T-helper 17 cell (primary cell): Measurements from ENCODE around the gene SLC7A6. TPM values are rescaled to one million over a fixed set of nuclear protein-coding genes. Genes with fewer than 3 reads are reported as not detected.

Experiments
- ATAC-seq: fragments of 150-1000 bp; cut with Tn5 transposase; 2 replicates; pipeline ENCODE4 v1.10.0; 2021; ENCODE audit warnings: mild to moderate bottlenecking, moderate library complexity
- DNase-seq, 3 donors: peaks; one replicate each; pipeline versions ENCODE4 v3.0.0 to v3.0.0-alpha.2; 2020 to 2021
- H3K9me3 ChIP-seq: one replicate; pipeline ENCODE4 v1.7.0; 2013; ENCODE audit warnings: low read length, mild to moderate bottlenecking; ENCODE audit not compliant: control insufficient read depth, poor library complexity, severe bottlenecking
- H3K27ac Mint-ChIP-seq: one replicate; pipeline ENCODE4 v1.8.0; 2022; ENCODE audit warnings: mild to moderate bottlenecking, moderate library complexity, mixed read lengths
- H3K27me3 Mint-ChIP-seq: one replicate; pipeline ENCODE4 v1.8.0; 2022; ENCODE audit warnings: mixed read lengths
- H3K36me3 Mint-ChIP-seq: one replicate; pipeline ENCODE4 v1.8.0; 2022; ENCODE audit warnings: low read depth, mixed read lengths
- H3K4me1 Mint-ChIP-seq: one replicate; pipeline ENCODE4 v1.8.0; 2022; ENCODE audit warnings: mild to moderate bottlenecking, mixed read lengths
- H3K4me3 Mint-ChIP-seq: one replicate; pipeline ENCODE4 v1.8.0; 2022; ENCODE audit warnings: mild to moderate bottlenecking, moderate library complexity, mixed read lengths
- total RNA-seq, 4 donors: library from RNA in 2 of 4; stranded (reverse) in 2 of 4; gene quantifications; one replicate each; pipeline ENCODE4 v1.2.3 and lab custom pipeline; 2022 to 2026

SLC7A6 gene
- total RNA-seq, 2 donors from 2014 or later: 148 to 171 TPM

GRCh38 chr16:68296693-68297092 lies 32.4 kb downstream of the SLC7A6 start:
- ATAC-seq (no peak), DNase-seq (no peak)
- H3K36me3 Mint-ChIP-seq: peaks cover 16% of the 10 kb centered on the region
- H3K27me3 Mint-ChIP-seq: no peaks in the 10 kb centered on the region
- no peak overlapping the region for H3K4me3 Mint-ChIP-seq
- no peaks in the 10 kb centered on the region for H3K9me3 ChIP-seq
- H3K27ac Mint-ChIP-seq: peak overlapping the region; percentile 88
- H3K4me1 Mint-ChIP-seq: peaks cover 37% of the 10 kb centered on the region

GRCh38 chr16:68297908-68298307 lies 33.6 kb downstream of the SLC7A6 start:
- Mint-ChIP-seq H3K27ac (peak overlapping the region; percentile 88), H3K27me3 (no peaks in the 10 kb centered on the region)

GRCh38 chr16:68298312-68298711 lies 34.0 kb downstream of the SLC7A6 start:
- H3K27ac Mint-ChIP-seq: peak overlapping the region; percentile 88
- no peak overlapping the region for H3K4me3 Mint-ChIP-seq
- DNase-seq (no peak), ATAC-seq (no peak)
- peaks cover 32% of the 10 kb centered on the region for H3K4me1 Mint-ChIP-seq
- peaks cover 19% of the 10 kb centered on the region for H3K36me3 Mint-ChIP-seq
- H3K9me3 ChIP-seq: no peaks in the 10 kb centered on the region
- no peaks in the 10 kb centered on the region for H3K27me3 Mint-ChIP-seq

More at GRCh38 chr16:68297908-68298307, 33.6 kb downstream of the SLC7A6 start:
- H3K4me1 Mint-ChIP-seq: peaks cover 32% of the 10 kb centered on the region
- ATAC-seq (no peak), DNase-seq (no peak)
- peaks cover 19% of the 10 kb centered on the region for H3K36me3 Mint-ChIP-seq
- no peak overlapping the region for H3K4me3 Mint-ChIP-seq
- no peaks in the 10 kb centered on the region for H3K9me3 ChIP-seq

GRCh38 chr16:68298907-68299561 lies 34.7 kb downstream of the SLC7A6 start:
- H3K9me3 ChIP-seq: no peaks in the 10 kb centered on the region
- Mint-ChIP-seq H3K4me1 (peaks cover 25% of the 10 kb centered on the region), H3K27ac (peak overlapping the region; percentile 88)

GRCh38 chr16:68299571-68300453 lies 35.5 kb downstream of the SLC7A6 start:
- H3K4me3 Mint-ChIP-seq: no peak overlapping the region
- DNase-seq: no peak
- no peaks in the 10 kb centered on the region for H3K27me3 Mint-ChIP-seq
- no peaks in the 10 kb centered on the region for H3K9me3 ChIP-seq
- peaks cover 21% of the 10 kb centered on the region for H3K4me1 Mint-ChIP-seq
- peak overlapping the region; percentile 88 for H3K27ac Mint-ChIP-seq
- ATAC-seq: no peak
- H3K36me3 Mint-ChIP-seq: peaks cover 11% of the 10 kb centered on the region

More at GRCh38 chr16:68298907-68299561, 34.7 kb downstream of the SLC7A6 start:
- no peak for DNase-seq
- Mint-ChIP-seq H3K27me3 (no peaks in the 10 kb centered on the region), H3K4me3 (no peak overlapping the region), H3K36me3 (peaks cover 16% of the 10 kb centered on the region)
- ATAC-seq: no peak

- Mint-ChIP-seq H3K27ac (peak overlapping the region; percentile 88), H3K4me1 (peaks cover 23% of the 10 kb centered on the region), H3K27me3 (no peaks in the 10 kb centered on the region), H3K4me3 (no peak overlapping the region), H3K36me3 (peaks cover 9% of the 10 kb centered on the region)
- H3K9me3 ChIP-seq: no peaks in the 10 kb centered on the region
- ATAC-seq (no peak), DNase-seq (no peak)
Measured at GRCh38 chr16:68300734-68301459, 36.6 kb downstream of the SLC7A6 start.

GRCh38 chr16:68306633-68307032 lies 42.3 kb downstream of the SLC7A6 start:
- Mint-ChIP-seq H3K4me1 (peaks cover 21% of the 10 kb centered on the region), H3K27ac (no peak overlapping the region), H3K36me3 (peaks cover 7% of the 10 kb centered on the region), H3K27me3 (no peaks in the 10 kb centered on the region), H3K4me3 (no peak overlapping the region)
- ATAC-seq (no peak), DNase-seq (no peak)
- H3K9me3 ChIP-seq: no peaks in the 10 kb centered on the region

GRCh38 chr16:68309799-68310198 lies 45.5 kb downstream of the SLC7A6 start:
- no peaks in the 10 kb centered on the region for H3K9me3 ChIP-seq
- DNase-seq (no peak), ATAC-seq (no peak)
- Mint-ChIP-seq H3K36me3 (peaks cover 3% of the 10 kb centered on the region), H3K27ac (peak overlapping the region; percentile 93), H3K4me1 (peaks cover 32% of the 10 kb centered on the region), H3K27me3 (no peaks in the 10 kb centered on the region), H3K4me3 (peak overlapping the region; percentile 96)

GRCh38 chr16:68310437-68310773 lies 46.1 kb downstream of the SLC7A6 start:
- H3K27me3 Mint-ChIP-seq: no peaks in the 10 kb centered on the region
- DNase-seq (peak in 1 of 3 donors; percentile 9), ATAC-seq (no peak)
- H3K4me3 Mint-ChIP-seq: peak overlapping the region; percentile 96
- H3K36me3 Mint-ChIP-seq: peaks cover 3% of the 10 kb centered on the region
- peak overlapping the region; percentile 93 for H3K27ac Mint-ChIP-seq
- peaks cover 30% of the 10 kb centered on the region for H3K4me1 Mint-ChIP-seq
- no peaks in the 10 kb centered on the region for H3K9me3 ChIP-seq

GRCh38 chr16:68310774-68311511 lies 46.6 kb downstream of the SLC7A6 start, which contains the start of the genes PRMT7 and SLC7A6OS:
TSS of gene PRMT7 (plus strand) at chr16:68311019. CDS start at chr16:68315980, 4,961 bp downstream.
TSS of gene SLC7A6OS (minus strand) at chr16:68310946. CDS start at chr16:68310926, 20 bp downstream.
- H3K9me3 ChIP-seq: no peaks in the 10 kb centered on the region
- DNase-seq (peak; percentile 83 to 90 (median 89)), ATAC-seq (peak; percentile 97)
- peaks cover 29% of the 10 kb centered on the region for H3K4me1 Mint-ChIP-seq
- H3K4me3 Mint-ChIP-seq: peak within 1 kb of the TSS; percentile 96
- peaks cover 3% of the 10 kb centered on the region for H3K36me3 Mint-ChIP-seq
- H3K27me3 Mint-ChIP-seq: no peaks in the 10 kb centered on the region
- H3K27ac Mint-ChIP-seq: peak within 1 kb of the TSS; percentile 93

- ATAC-seq (no peak), DNase-seq (no peak)
- H3K36me3 Mint-ChIP-seq: peaks cover 3% of the 10 kb centered on the region
- peak overlapping the region; percentile 31 for H3K4me3 Mint-ChIP-seq
- peaks cover 29% of the 10 kb centered on the region for H3K4me1 Mint-ChIP-seq
- H3K27me3 Mint-ChIP-seq: no peaks in the 10 kb centered on the region
- H3K9me3 ChIP-seq: no peaks in the 10 kb centered on the region
- H3K27ac Mint-ChIP-seq: no peak overlapping the region
Measured at GRCh38 chr16:68313116-68313515, 48.8 kb downstream of the SLC7A6 start.

- no peak overlapping the region for H3K4me3 Mint-ChIP-seq
- peaks cover 5% of the 10 kb centered on the region for H3K36me3 Mint-ChIP-seq
- ATAC-seq (peak; percentile 37), DNase-seq (no peak)
- H3K4me1 Mint-ChIP-seq: peaks cover 19% of the 10 kb centered on the region
- H3K27me3 Mint-ChIP-seq: no peaks in the 10 kb centered on the region
- peak overlapping the region; percentile 88 for H3K27ac Mint-ChIP-seq
- H3K9me3 ChIP-seq: no peaks in the 10 kb centered on the region
Measured at GRCh38 chr16:68319185-68319908, 55.0 kb downstream of the SLC7A6 start.
